Measurements from ENCODE around the gene HPSE.

GRCh38 chr4:83267121-83267829 lies 67.4 kb downstream of the HPSE start:
- TF ChIP-seq CTCF (IDR thresholded peaks at IDR 0.05; ENCODE audit: low read length) (no peak), EZH2 (IDR thresholded peaks at IDR 0.05; ENCODE audit: borderline replicate concordance, low read length) (no peak)
